Measurements from ENCODE around the gene ZC3H8.

Gene ZC3H8

GRCh38 chr2:112198780-112199179 is 56.1 kb downstream of the ZC3H8 start:
- no peak for TF ChIP-seq CTCF (IDR thresholded peaks at IDR 0.05)

- no peak for TF ChIP-seq CTCF (IDR thresholded peaks at IDR 0.05)
These were observed 57.0 kb downstream of the ZC3H8 start for GRCh38 chr2:112197868-112198267.

GRCh38 chr2:112195950-112196349 is 58.9 kb downstream of the ZC3H8 start:
- no peak for TF ChIP-seq CTCF (IDR thresholded peaks at IDR 0.05)

GRCh38 chr2:112195167-112195766 is 59.6 kb downstream of the ZC3H8 start:
- TF ChIP-seq CTCF (IDR thresholded peaks at IDR 0.05) = no peak

GRCh38 chr2:112194482-112194881 is 60.4 kb downstream of the ZC3H8 start:
- TF ChIP-seq CTCF (IDR thresholded peaks at IDR 0.05) = no peak

GRCh38 chr2:112194028-112194427 is 60.8 kb downstream of the ZC3H8 start:
- TF ChIP-seq CTCF (IDR thresholded peaks at IDR 0.05) = no peak

GRCh38 chr2:112189001-112189556 is 65.8 kb downstream of the ZC3H8 start:
- TF ChIP-seq CTCF (IDR thresholded peaks at IDR 0.05) = no peak

All from LNCAP (cell line).